SU-DHL-6 (cell line): ENCODE measurements around the gene ZNF524.
"Not testable (repeated sequence)": the region's sequence is repeated elsewhere in the genome, so short reads cannot be mapped to it uniquely, and the experiment has no call there.

ENCODE experiments used
- CTCF ChIP-seq: fragments of 200-600 bp; sonication (generic); IDR thresholded peaks from one replicate; pipeline ENCODE4 v1.5.1; 2017; ENCODE audit warnings: antibody characterized with exemption, mild to moderate bottlenecking, low read length, moderate library complexity; ENCODE audit not compliant: insufficient read depth, poor library complexity, severe bottlenecking
- EZH2phosphoT487 ChIP-seq: fragments of 200-600 bp; sonication (generic), shearing (Covaris generic); conservative IDR thresholded peaks from 2 replicates; pipeline ENCODE4 v1.6.1; 2018; ENCODE audit warnings: mild to moderate bottlenecking, antibody characterized with exemption, low read length, moderate library complexity, mixed read lengths

DNA sequence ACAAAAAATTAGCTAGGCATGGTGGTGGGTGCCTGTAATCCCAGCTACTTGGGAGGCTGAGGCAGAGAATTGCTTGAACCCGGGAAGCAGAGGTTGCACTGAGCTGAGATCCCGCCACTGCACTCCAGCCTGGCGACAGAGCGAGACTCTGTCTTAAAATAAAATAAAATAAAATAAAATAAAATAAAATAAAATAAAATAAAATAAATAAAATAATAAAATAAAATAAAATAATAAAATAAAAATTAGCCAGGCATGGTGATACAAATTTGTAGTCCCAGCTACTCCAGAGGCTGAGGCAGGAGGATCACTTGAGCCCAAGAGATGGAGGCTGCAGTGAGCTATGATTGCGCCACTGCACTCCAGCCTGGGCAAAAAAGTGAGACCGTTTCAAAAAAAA is 26.2 kb upstream of the ZNF524 start:
- TF ChIP-seq CTCF, EZH2phosphoT487: not testable (repeated sequence)
